ENCODE data around the gene SCD5. TPM values are rescaled to one million over a fixed set of nuclear protein-coding genes. Genes with fewer than 3 reads are reported as not detected.

Gene SCD5
- total and polyA plus RNA-seq, 2 of the 4 experiments (the other 2 are of a cell fraction): 12.4 to 13.5 TPM

DNA sequence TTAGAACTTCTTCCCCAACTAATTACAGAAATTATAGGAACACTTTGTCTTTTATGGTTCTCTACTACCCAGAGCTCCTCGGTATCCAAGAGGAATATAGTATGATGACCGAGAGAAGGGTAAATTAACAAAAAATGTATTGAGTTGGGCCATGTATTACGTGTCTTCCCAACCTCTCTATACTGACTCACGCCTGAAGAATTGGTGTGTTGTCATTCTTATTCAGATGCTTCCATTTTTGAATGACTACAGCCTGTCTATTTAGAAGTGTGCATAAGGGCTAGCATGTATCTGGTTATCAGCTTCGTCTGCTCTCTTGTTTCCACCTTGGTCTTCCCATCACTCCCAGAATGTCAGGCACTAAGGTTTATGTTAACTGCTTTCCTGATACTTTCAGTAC, 24.5 kb upstream of the SCD5 start:
- ATAC-seq (ENCODE audit: low read depth) (peak; percentile 76), DNase-seq (peak; percentile 84)
- Histone ChIP-seq H2BK5ac (ENCODE audit: low read depth, low read length, poor library complexity, severe bottlenecking) (peak overlapping the region; percentile 63), H3K27me3 (ENCODE audit: control insufficient read depth, insufficient read depth, low read length) (no peaks in the 10 kb centered on the region), H3K79me1 (ENCODE audit: low read depth in 1 of 2, low read length in 2 of 2) (peaks cover 20 to 39% of the 10 kb centered on the region in 2 experiments), H3K4me1 (ENCODE audit: control insufficient read depth, insufficient read depth, low read length) (peaks cover 7% of the 10 kb centered on the region), H3K4me3 (ENCODE audit: insufficient read depth, low read depth, low read length) (no peak overlapping the region), H3K4ac (ENCODE audit: low read depth, low read length) (no peak overlapping the region), H4K91ac (ENCODE audit: insufficient read depth, low read depth, low read length) (no peak overlapping the region), H2BK120ac (ENCODE audit: low read depth, low read length) (no peak overlapping the region), H3K9ac (ENCODE audit: low read depth, low read length) (no peak overlapping the region), H3K27ac (ENCODE audit: insufficient read depth, low read length) (no peak overlapping the region), H3K36me3 (ENCODE audit: control insufficient read depth, insufficient read depth, low read length) (peaks cover 71% of the 10 kb centered on the region), H3K56ac (ENCODE audit: extremely low read depth, insufficient read depth, low read length) (no peak overlapping the region), H3K9me1 (ENCODE audit: insufficient read depth, low read length) (no peaks in the 10 kb centered on the region), H3K9me3 (ENCODE audit: control insufficient read depth, insufficient read depth, low read length) (no peaks in the 10 kb centered on the region), H3K18ac (ENCODE audit: low read depth, low read length) (no peak overlapping the region), H2BK15ac (ENCODE audit: low read depth, low read length) (no peak overlapping the region), H3K4me2 (ENCODE audit: low read depth, low read length) (no peak overlapping the region; the same call in 1 of the 2 replicates), H2AFZ (replicated peaks; ENCODE audit: low read length, poor library complexity) (no peak overlapping the region), H3K14ac (replicated peaks; ENCODE audit: low read depth, low read length) (no peak overlapping the region), H4K5ac (ENCODE audit: low read depth, low read length) (no peak overlapping the region), H4K20me1 (ENCODE audit: insufficient read depth, low read length) (peaks cover 9% of the 10 kb centered on the region; the same call in 1 of the 2 replicates), H4K8ac (ENCODE audit: low read depth in 2 of 2, low read length in 2 of 2) (no peak overlapping the region), H3K23ac (ENCODE audit: low read depth, low read length) (no peak overlapping the region), H2AK5ac (ENCODE audit: low read depth, low read length) (no peak overlapping the region), H2AK9ac (replicated peaks; ENCODE audit: low read depth, low read length, poor library complexity) (no peak overlapping the region), H2BK20ac (ENCODE audit: low read depth, low read length) (no peak overlapping the region)
- POLR2A ChIA-PET (ENCODE audit: unreplicated experiment): no interaction called here
- BruUV-seq (replicated peaks): no TSS peak
- TF ChIP-seq, protein P1, sequence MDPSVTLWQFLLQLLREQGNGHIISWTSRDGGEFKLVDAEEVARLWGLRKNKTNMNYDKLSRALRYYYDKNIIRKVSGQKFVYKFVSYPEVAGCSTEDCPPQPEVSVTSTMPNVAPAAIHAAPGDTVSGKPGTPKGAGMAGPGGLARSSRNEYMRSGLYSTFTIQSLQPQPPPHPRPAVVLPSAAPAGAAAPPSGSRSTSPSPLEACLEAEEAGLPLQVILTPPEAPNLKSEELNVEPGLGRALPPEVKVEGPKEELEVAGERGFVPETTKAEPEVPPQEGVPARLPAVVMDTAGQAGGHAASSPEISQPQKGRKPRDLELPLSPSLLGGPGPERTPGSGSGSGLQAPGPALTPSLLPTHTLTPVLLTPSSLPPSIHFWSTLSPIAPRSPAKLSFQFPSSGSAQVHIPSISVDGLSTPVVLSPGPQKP (IDR thresholded peaks at IDR 0.05; ENCODE audit: borderline replicate concordance, low read depth, low read length): no peak
- peak; percentile 36 for TF ChIP-seq CEBPB (IDR thresholded peaks at IDR 0.05; ENCODE audit: low read depth, low read length)
- dilution Hi-C loops (cut with HindIII; ENCODE audit: low sequenced_read_pairs, unreplicated experiment): no loop called here
- in situ Hi-C loops (cut with MboI; ENCODE audit: low sequenced_read_pairs): loop anchor here (10.0 kb wide), 1 partner anchor 358 kb away; no protein-coding TSS in a partner anchor
- no CpG with 5 or more reads among the region's 5 CpGs for WGBS, 2 experiments (ENCODE audit: extremely low coverage in 2 of 2, insufficient read length in 1 of 2)
- CTCF ChIA-PET: no interaction called here
- intact Hi-C loops (cut with micrococcal nuclease): no loop called here

Data from IMR-90 (cell line).